ENCODE results near the gene ZNF791. TPM values are rescaled to one million over a fixed set of nuclear protein-coding genes. Genes with fewer than 3 reads are reported as not detected.

ZNF791 gene
- total and polyA plus RNA-seq, 4 donors = 3.1 to 10.3 (median 7.0) TPM

GRCh38 chr19:12668932-12669269 is 58.2 kb downstream of the ZNF791 start (continued):
- TF ChIP-seq REST (IDR thresholded peaks at IDR 0.05) = no peak
- no peak for TF ChIP-seq YY1 (IDR thresholded peaks at IDR 0.05)

DNA sequence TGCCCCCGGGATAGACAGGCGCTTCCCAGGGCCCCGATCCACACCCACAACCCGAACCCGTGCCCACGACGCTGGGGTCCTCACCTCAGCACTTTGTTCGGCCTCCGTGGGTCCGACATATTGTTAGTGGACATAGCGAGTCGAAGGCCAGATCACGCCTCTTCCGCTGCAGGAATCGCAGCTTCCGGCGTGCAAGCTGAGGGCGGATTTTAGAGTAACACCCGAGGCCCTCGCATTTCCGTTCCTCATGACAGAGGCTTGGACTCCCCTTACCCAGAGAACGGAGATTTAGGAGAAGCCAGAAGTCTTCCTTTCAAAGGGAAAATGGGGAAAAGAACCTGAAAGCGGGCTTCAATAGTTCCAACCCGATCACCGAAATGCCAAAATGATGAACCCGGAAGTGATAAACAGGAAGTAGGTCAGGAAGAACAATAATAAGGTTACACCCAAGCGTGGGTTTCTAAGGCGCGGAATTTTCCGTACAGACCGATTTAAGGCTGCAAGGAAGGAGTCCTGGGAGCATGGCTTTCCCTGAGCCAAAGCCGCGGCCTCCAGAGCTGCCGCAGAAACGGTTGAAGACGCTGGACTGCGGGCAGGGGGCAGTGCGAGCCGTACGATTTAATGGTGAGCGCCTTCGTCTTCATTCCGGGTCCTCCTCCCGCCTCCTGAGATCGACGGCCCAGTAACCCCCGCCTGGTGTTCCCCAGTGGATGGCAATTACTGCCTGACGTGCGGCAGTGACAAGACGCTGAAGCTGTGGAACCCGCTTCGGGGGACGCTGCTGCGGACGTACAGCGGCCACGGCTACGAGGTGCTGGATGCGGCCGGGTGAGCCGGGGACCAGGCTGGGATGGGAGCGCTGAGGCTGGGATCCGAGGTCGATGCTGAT is 58.8 kb downstream of the ZNF791 start:
- peak; percentile 100 for TF ChIP-seq GABPA (IDR thresholded peaks at IDR 0.05 in 1 of 2, conservative IDR thresholded peaks at IDR 0.05 in 1 of 2)
- TF ChIP-seq, protein P1, sequence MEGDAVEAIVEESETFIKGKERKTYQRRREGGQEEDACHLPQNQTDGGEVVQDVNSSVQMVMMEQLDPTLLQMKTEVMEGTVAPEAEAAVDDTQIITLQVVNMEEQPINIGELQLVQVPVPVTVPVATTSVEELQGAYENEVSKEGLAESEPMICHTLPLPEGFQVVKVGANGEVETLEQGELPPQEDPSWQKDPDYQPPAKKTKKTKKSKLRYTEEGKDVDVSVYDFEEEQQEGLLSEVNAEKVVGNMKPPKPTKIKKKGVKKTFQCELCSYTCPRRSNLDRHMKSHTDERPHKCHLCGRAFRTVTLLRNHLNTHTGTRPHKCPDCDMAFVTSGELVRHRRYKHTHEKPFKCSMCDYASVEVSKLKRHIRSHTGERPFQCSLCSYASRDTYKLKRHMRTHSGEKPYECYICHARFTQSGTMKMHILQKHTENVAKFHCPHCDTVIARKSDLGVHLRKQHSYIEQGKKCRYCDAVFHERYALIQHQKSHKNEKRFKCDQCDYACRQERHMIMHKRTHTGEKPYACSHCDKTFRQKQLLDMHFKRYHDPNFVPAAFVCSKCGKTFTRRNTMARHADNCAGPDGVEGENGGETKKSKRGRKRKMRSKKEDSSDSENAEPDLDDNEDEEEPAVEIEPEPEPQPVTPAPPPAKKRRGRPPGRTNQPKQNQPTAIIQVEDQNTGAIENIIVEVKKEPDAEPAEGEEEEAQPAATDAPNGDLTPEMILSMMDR (IDR thresholded peaks at IDR 0.05; ENCODE audit: low read depth, low read length, missing input control) = no peak
- TF ChIP-seq REST (IDR thresholded peaks at IDR 0.05) = no peak
- TF ChIP-seq RXRA (IDR thresholded peaks at IDR 0.05) = peak; percentile 27 to 39
- TF ChIP-seq, protein P2, sequence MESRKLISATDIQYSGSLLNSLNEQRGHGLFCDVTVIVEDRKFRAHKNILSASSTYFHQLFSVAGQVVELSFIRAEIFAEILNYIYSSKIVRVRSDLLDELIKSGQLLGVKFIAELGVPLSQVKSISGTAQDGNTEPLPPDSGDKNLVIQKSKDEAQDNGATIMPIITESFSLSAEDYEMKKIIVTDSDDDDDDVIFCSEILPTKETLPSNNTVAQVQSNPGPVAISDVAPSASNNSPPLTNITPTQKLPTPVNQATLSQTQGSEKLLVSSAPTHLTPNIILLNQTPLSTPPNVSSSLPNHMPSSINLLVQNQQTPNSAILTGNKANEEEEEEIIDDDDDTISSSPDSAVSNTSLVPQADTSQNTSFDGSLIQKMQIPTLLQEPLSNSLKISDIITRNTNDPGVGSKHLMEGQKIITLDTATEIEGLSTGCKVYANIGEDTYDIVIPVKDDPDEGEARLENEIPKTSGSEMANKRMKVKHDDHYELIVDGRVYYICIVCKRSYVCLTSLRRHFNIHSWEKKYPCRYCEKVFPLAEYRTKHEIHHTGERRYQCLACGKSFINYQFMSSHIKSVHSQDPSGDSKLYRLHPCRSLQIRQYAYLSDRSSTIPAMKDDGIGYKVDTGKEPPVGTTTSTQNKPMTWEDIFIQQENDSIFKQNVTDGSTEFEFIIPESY (IDR thresholded peaks at IDR 0.05) = no peak
- TF ChIP-seq JUND (IDR thresholded peaks at IDR 0.05) = peak in 1 of 2 donors; percentile 51
- TF ChIP-seq SP1 (IDR thresholded peaks at IDR 0.05) = peak; percentile 47
- TF ChIP-seq HNF4G (IDR thresholded peaks at IDR 0.05) = no peak
- TF ChIP-seq FOXA2 (IDR thresholded peaks at IDR 0.05) = no peak
- peak; percentile 76 for TF ChIP-seq MAX (IDR thresholded peaks at IDR 0.05)
- TF ChIP-seq FOXA1 (IDR thresholded peaks at IDR 0.05) = no peak
- TF ChIP-seq TAF1 (conservative IDR thresholded peaks at IDR 0.05) = no peak
- TF ChIP-seq RAD21 (IDR thresholded peaks at IDR 0.05) = no peak
- peak; percentile 85 for TF ChIP-seq NR2F2 (IDR thresholded peaks at IDR 0.05)
- TF ChIP-seq YY1 (IDR thresholded peaks at IDR 0.05) = peak; percentile 94
- TF ChIP-seq, protein P3, sequence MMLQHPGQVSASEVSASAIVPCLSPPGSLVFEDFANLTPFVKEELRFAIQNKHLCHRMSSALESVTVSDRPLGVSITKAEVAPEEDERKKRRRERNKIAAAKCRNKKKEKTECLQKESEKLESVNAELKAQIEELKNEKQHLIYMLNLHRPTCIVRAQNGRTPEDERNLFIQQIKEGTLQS (IDR thresholded peaks at IDR 0.05) = no peak
- no peak for TF ChIP-seq EGR1 (IDR thresholded peaks at IDR 0.05; ENCODE audit: low read depth in 2 of 2)
- TF ChIP-seq HNF4A (conservative IDR thresholded peaks at IDR 0.05) = no peak
- Histone ChIP-seq H3K27me3 (ENCODE audit: control insufficient read depth in 4 of 4, insufficient read depth in 4 of 4, low read length in 3 of 4) (no peaks in the 10 kb centered on the region), H3K27ac (ENCODE audit: low read depth in 1 of 2, low read length in 2 of 2) (peak overlapping the region; percentile 95 to 96), H3K4me3 (ENCODE audit: low read depth in 1 of 3, low read length in 3 of 3) (peak overlapping the region; percentile 74 to 99 (median 89)), H3K9ac (ENCODE audit: low read depth in 1 of 2, low read length in 2 of 2) (peak overlapping the region; percentile 88 to 97), H3K9me3 (ENCODE audit: control insufficient read depth in 4 of 4, low read length in 3 of 4) (no peaks in the 10 kb centered on the region), H3K36me3 (ENCODE audit: control insufficient read depth in 4 of 4, insufficient read depth in 3 of 4, low read depth in 1 of 4, low read length in 3 of 4) (peaks cover 2 to 17% (median 5%) of the 10 kb centered on the region in 4 donors), H3K4me1 (ENCODE audit: control insufficient read depth in 4 of 4, insufficient read depth in 4 of 4, low read length in 3 of 4) (peaks cover 17 to 46% (median 41%) of the 10 kb centered on the region in 4 donors)
- peak; percentile 84 for DNase-seq (ENCODE audit: low spot score)
- WGBS = under 1% methylated on average over 64 of the region's 64 CpGs
